ENCODE measurements around the gene BTN2A1. TPM values are rescaled to one million over a fixed set of nuclear protein-coding genes. Genes with fewer than 3 reads are reported as not detected.

BTN2A1 gene
- polyA plus RNA-seq, 1 of the 3 experiments (the other 2 are of a cell fraction), result 21.2 TPM

DNA sequence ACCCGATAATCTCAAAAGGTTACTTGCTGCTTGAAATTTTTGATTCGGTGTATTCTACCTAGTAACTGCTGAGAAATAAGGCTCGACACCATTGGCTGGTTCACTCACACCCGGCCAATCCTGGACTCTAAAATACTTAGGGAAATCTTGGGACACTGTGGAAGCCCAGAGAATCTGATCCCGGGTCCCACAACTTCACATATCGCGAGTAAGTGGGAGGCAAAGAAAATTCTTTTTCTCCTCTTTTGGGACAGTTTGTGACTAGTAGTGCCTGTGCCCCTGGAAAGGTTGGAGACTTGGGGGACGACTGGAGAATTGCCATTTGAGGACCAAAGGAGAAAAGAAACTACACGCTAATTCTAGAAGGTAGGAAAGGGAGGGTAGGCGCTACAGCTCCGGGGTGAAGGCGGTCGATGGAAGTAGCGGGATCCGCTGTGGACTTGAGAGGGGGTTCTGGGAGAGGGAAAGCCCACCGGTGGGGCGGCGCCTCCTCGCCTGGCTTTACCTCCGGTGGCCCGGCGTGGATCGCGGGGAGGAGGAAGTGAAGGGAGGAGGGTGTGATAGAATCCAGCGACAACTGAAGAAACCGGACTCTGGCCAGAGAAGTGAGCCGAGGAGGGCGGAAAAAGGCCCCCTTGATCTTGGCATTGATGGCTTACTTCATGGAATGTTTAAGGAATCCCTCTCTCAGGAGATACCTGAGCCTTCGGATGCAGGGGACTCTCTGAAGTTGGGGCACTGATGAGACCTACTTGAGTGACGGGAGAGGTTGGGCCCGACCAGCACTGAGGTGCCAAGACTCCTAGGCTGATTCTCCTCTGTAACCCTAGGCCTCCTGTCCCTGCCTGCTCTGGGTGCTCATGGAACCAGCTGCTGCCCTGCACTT is 36.3 kb upstream of the BTN2A1 start:
- no peaks in the 10 kb centered on the region for H4K20me1 ChIP-seq (ENCODE audit: insufficient read depth)
- no peaks in the 10 kb centered on the region for H3F3A ChIP-seq (replicated peaks; ENCODE audit: insufficient read depth)
- peak; percentile 82 for DNase-seq
- H3K36me3 ChIP-seq (replicated peaks in 1 of 2; ENCODE audit: control insufficient read depth in 1 of 2, insufficient read depth in 2 of 2, low read length in 1 of 2), result peaks cover 0 to 8% of the 10 kb centered on the region in 2 experiments
- peaks cover 0 to 8% of the 10 kb centered on the region in 2 experiments; a peak in 1 of 4 replicates for H3K4me1 ChIP-seq (ENCODE audit: control insufficient read depth in 1 of 2, insufficient read depth in 2 of 2, low read depth in 1 of 2, low read length in 1 of 2)
- POLR2A ChIA-PET, result no interaction called here
- H3K9me3 ChIP-seq, result no peaks in the 10 kb centered on the region
- H3K4me3 ChIP-seq (ENCODE audit: low read depth in 2 of 2, low read length in 1 of 2), result peak overlapping the region; percentile 92
- H3K9ac ChIP-seq, result peak overlapping the region; percentile 87
- peaks cover 13% of the 10 kb centered on the region; the same call in 1 of the 2 replicates for H3K79me2 ChIP-seq (ENCODE audit: insufficient read depth)
- no peaks in the 10 kb centered on the region for H3K9me2 ChIP-seq
- CTCF ChIA-PET, result interaction anchor here (1.1 to 1.4 kb wide), 4 partner anchors 9 to 85 kb away, joined by 3 to 5 read pairs (median 4); no protein-coding TSS in a partner anchor
- H3K27ac ChIP-seq (ENCODE audit: low read depth in 2 of 2, low read length in 1 of 2), result peak overlapping the region; percentile 76 to 83
- peak overlapping the region; percentile 97 for H2AFZ ChIP-seq (ENCODE audit: low read depth)
- 2% methylated on average over 28 of the region's 31 CpGs for WGBS (ENCODE audit: low lambda C conversion rate)
- H3K27me3 ChIP-seq (ENCODE audit: insufficient read depth), result no peaks in the 10 kb centered on the region
- peak overlapping the region; percentile 75 for H3K4me2 ChIP-seq
- peak; percentile 99 for TF ChIP-seq RFX5 (IDR thresholded peaks at IDR 0.05; ENCODE audit: low read length)
- TF ChIP-seq TAF1 (IDR thresholded peaks at IDR 0.05; ENCODE audit: borderline replicate concordance, low read depth, low read length), result no peak
- TF ChIP-seq CHD2 (IDR thresholded peaks at IDR 0.05; ENCODE audit: low read length, partially characterized antibody), result peak; percentile 96
- TF ChIP-seq JUND (IDR thresholded peaks at IDR 0.05), result no peak
- TF ChIP-seq NFIC (IDR thresholded peaks at IDR 0.05; ENCODE audit: borderline replicate concordance), result no peak
- TF ChIP-seq, protein P1, sequence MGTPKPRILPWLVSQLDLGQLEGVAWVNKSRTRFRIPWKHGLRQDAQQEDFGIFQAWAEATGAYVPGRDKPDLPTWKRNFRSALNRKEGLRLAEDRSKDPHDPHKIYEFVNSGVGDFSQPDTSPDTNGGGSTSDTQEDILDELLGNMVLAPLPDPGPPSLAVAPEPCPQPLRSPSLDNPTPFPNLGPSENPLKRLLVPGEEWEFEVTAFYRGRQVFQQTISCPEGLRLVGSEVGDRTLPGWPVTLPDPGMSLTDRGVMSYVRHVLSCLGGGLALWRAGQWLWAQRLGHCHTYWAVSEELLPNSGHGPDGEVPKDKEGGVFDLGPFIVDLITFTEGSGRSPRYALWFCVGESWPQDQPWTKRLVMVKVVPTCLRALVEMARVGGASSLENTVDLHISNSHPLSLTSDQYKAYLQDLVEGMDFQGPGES (IDR thresholded peaks at IDR 0.05; ENCODE audit: low read depth, low read length), result no peak
- no peak for TF ChIP-seq EP300 (IDR thresholded peaks at IDR 0.05; ENCODE audit: borderline replicate concordance in 1 of 2, low read depth in 1 of 2, low read length in 1 of 2)
- TF ChIP-seq, protein P2, sequence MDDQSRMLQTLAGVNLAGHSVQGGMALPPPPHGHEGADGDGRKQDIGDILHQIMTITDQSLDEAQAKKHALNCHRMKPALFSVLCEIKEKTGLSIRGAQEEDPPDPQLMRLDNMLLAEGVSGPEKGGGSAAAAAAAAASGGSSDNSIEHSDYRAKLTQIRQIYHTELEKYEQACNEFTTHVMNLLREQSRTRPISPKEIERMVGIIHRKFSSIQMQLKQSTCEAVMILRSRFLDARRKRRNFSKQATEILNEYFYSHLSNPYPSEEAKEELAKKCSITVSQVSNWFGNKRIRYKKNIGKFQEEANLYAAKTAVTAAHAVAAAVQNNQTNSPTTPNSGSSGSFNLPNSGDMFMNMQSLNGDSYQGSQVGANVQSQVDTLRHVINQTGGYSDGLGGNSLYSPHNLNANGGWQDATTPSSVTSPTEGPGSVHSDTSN (IDR thresholded peaks at IDR 0.05), result no peak
- no peak for TF ChIP-seq RXRA (IDR thresholded peaks at IDR 0.05; ENCODE audit: borderline replicate concordance, low read depth)
- TF ChIP-seq RAD21 (IDR thresholded peaks at IDR 0.05; ENCODE audit: low read length), result no peak
- no peak for TF ChIP-seq GABPA (IDR thresholded peaks at IDR 0.05; ENCODE audit: low read depth)
- TF ChIP-seq YY1 (IDR thresholded peaks at IDR 0.05; ENCODE audit: low read depth), result no peak
- no peak for TF ChIP-seq GATA2 (CRISPR knock-in tag; IDR thresholded peaks at IDR 0.05)
- TF ChIP-seq SIN3A (IDR thresholded peaks at IDR 0.05; ENCODE audit: borderline replicate concordance, low read depth, low read length), result peak; percentile 60; the same call in 1 of the 2 replicates
- no peak for TF ChIP-seq EZH2phosphoT487 (IDR thresholded peaks at IDR 0.05; ENCODE audit: borderline replicate concordance, low read depth)
- TF ChIP-seq NRF1 (IDR thresholded peaks at IDR 0.05; ENCODE audit: low read depth, low read length), result no peak
- TF ChIP-seq, protein P3, sequence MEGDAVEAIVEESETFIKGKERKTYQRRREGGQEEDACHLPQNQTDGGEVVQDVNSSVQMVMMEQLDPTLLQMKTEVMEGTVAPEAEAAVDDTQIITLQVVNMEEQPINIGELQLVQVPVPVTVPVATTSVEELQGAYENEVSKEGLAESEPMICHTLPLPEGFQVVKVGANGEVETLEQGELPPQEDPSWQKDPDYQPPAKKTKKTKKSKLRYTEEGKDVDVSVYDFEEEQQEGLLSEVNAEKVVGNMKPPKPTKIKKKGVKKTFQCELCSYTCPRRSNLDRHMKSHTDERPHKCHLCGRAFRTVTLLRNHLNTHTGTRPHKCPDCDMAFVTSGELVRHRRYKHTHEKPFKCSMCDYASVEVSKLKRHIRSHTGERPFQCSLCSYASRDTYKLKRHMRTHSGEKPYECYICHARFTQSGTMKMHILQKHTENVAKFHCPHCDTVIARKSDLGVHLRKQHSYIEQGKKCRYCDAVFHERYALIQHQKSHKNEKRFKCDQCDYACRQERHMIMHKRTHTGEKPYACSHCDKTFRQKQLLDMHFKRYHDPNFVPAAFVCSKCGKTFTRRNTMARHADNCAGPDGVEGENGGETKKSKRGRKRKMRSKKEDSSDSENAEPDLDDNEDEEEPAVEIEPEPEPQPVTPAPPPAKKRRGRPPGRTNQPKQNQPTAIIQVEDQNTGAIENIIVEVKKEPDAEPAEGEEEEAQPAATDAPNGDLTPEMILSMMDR (IDR thresholded peaks at IDR 0.05), result no peak
- TF ChIP-seq MEF2A (IDR thresholded peaks at IDR 0.05; ENCODE audit: borderline replicate concordance, low read depth), result no peak
- TF ChIP-seq RCOR1 (IDR thresholded peaks at IDR 0.05; ENCODE audit: low read length), result no peak
- TF ChIP-seq MXI1 (IDR thresholded peaks at IDR 0.05; ENCODE audit: low read depth, low read length), result no peak
- TF ChIP-seq, protein P4, sequence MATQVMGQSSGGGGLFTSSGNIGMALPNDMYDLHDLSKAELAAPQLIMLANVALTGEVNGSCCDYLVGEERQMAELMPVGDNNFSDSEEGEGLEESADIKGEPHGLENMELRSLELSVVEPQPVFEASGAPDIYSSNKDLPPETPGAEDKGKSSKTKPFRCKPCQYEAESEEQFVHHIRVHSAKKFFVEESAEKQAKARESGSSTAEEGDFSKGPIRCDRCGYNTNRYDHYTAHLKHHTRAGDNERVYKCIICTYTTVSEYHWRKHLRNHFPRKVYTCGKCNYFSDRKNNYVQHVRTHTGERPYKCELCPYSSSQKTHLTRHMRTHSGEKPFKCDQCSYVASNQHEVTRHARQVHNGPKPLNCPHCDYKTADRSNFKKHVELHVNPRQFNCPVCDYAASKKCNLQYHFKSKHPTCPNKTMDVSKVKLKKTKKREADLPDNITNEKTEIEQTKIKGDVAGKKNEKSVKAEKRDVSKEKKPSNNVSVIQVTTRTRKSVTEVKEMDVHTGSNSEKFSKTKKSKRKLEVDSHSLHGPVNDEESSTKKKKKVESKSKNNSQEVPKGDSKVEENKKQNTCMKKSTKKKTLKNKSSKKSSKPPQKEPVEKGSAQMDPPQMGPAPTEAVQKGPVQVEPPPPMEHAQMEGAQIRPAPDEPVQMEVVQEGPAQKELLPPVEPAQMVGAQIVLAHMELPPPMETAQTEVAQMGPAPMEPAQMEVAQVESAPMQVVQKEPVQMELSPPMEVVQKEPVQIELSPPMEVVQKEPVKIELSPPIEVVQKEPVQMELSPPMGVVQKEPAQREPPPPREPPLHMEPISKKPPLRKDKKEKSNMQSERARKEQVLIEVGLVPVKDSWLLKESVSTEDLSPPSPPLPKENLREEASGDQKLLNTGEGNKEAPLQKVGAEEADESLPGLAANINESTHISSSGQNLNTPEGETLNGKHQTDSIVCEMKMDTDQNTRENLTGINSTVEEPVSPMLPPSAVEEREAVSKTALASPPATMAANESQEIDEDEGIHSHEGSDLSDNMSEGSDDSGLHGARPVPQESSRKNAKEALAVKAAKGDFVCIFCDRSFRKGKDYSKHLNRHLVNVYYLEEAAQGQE (IDR thresholded peaks at IDR 0.05; ENCODE audit: low read depth, low read length), result no peak
- TF ChIP-seq, protein P5, sequence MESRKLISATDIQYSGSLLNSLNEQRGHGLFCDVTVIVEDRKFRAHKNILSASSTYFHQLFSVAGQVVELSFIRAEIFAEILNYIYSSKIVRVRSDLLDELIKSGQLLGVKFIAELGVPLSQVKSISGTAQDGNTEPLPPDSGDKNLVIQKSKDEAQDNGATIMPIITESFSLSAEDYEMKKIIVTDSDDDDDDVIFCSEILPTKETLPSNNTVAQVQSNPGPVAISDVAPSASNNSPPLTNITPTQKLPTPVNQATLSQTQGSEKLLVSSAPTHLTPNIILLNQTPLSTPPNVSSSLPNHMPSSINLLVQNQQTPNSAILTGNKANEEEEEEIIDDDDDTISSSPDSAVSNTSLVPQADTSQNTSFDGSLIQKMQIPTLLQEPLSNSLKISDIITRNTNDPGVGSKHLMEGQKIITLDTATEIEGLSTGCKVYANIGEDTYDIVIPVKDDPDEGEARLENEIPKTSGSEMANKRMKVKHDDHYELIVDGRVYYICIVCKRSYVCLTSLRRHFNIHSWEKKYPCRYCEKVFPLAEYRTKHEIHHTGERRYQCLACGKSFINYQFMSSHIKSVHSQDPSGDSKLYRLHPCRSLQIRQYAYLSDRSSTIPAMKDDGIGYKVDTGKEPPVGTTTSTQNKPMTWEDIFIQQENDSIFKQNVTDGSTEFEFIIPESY (IDR thresholded peaks at IDR 0.05; ENCODE audit: borderline replicate concordance, low read depth), result peak; percentile 83
- no peak for TF ChIP-seq SMC3 (IDR thresholded peaks at IDR 0.05; ENCODE audit: low read depth, low read length)
